Measurements from ENCODE around the gene NUDCD3.

- no peak for TF ChIP-seq CTCF (IDR thresholded peaks at IDR 0.05)
- no peak for TF ChIP-seq POLR2A (IDR thresholded peaks at IDR 0.05)
These were observed 40.5 kb upstream of the NUDCD3 start for GRCh38 chr7:44530990-44531389.
